HepG2 (cell line): ENCODE measurements around the gene MYO1G.

Source experiments
- ATAD3A ChIP-seq: sonication (generic); formaldehyde crosslinking; IDR thresholded peaks from 2 replicates; pipeline ENCODE4 v1.4.0; 2020; ENCODE audit warnings: missing genetic modification reagents
- CTCF ChIP-seq: sonication (generic); formaldehyde crosslinking; IDR thresholded peaks from 2 replicates; pipeline ENCODE4 v1.5.0; 2020; ENCODE audit warnings: mild to moderate bottlenecking, missing genetic modification reagents, moderate library complexity
- ETS1 ChIP-seq: sonication (generic); formaldehyde crosslinking; IDR thresholded peaks from 2 replicates; pipeline ENCODE4 v1.4.0; 2020; ENCODE audit warnings: missing genetic modification reagents
- FOXP1 ChIP-seq, 2 experiments: fragments of 450-650 bp in 1 of 2; IDR thresholded peaks; 2 replicates each; pipeline ENCODE4 v1.6.1; 2017 to 2018; ENCODE audit warnings: antibody characterized with exemption in 1 of 2
- KDM5A ChIP-seq: fragments of 200-600 bp; sonication (generic); IDR thresholded peaks from 2 replicates; pipeline ENCODE4 v1.7.0; 2018; ENCODE audit warnings: antibody characterized with exemption, mild to moderate bottlenecking, low read length, borderline replicate concordance
- LRRFIP1 ChIP-seq: sonication (generic); formaldehyde crosslinking; conservative IDR thresholded peaks from 2 replicates; pipeline ENCODE4 v1.4.0; 2020; ENCODE audit warnings: missing genetic modification reagents
- POGZ ChIP-seq: sonication (generic); formaldehyde crosslinking; IDR thresholded peaks from 2 replicates; pipeline ENCODE4 v1.4.0; 2020; ENCODE audit warnings: mild to moderate bottlenecking, missing genetic modification reagents
- RBM22 ChIP-seq: fragments of 200-400 bp; formaldehyde crosslinking; optimal IDR thresholded peaks from 2 replicates; pipeline ENCODE3; 2017; ENCODE audit warnings: mild to moderate bottlenecking, low read length, moderate library complexity
- SMAD1 ChIP-seq: sonication (generic); formaldehyde crosslinking; IDR thresholded peaks from 2 replicates; pipeline ENCODE4 v1.4.0; 2020; ENCODE audit warnings: missing genetic modification reagents, low read depth, mild to moderate bottlenecking, borderline replicate concordance
- ZFX ChIP-seq: sonication (generic); formaldehyde crosslinking; IDR thresholded peaks from 2 replicates; pipeline ENCODE4 v1.4.0; 2020; ENCODE audit warnings: mild to moderate bottlenecking, low read depth, missing genetic modification reagents, moderate library complexity
- ZNF253 ChIP-seq: sonication (generic); formaldehyde crosslinking; IDR thresholded peaks from 2 replicates; pipeline ENCODE4 v1.8.0; 2022; ENCODE audit warnings: mild to moderate bottlenecking, missing genetic modification reagents, borderline replicate concordance
- ZNF580 ChIP-seq: IDR thresholded peaks from 2 replicates; pipeline ENCODE4 v1.6.1; 2016; ENCODE audit warnings: low read depth, borderline replicate concordance
- ZNF784 ChIP-seq: sonication (generic); formaldehyde crosslinking; IDR thresholded peaks from 2 replicates; pipeline ENCODE4 v1.5.1; 2020; ENCODE audit warnings: missing genetic modification reagents, mild to moderate bottlenecking, borderline replicate concordance

- no peak for TF ChIP-seq POGZ
- no peak for TF ChIP-seq KDM5A
- TF ChIP-seq SMAD1 (CRISPR knock-in tag): no peak
- TF ChIP-seq ZNF784 (CRISPR knock-in tag): no peak
- TF ChIP-seq ATAD3A (CRISPR knock-in tag): no peak
- no peak for TF ChIP-seq ETS1 (CRISPR knock-in tag)
- no peak for TF ChIP-seq ZNF253 (CRISPR knock-in tag)
- TF ChIP-seq ZNF580: no peak
- TF ChIP-seq CTCF (CRISPR knock-in tag): no peak
- no peak for TF ChIP-seq RBM22
- no peak for TF ChIP-seq FOXP1 (IDR thresholded peaks at IDR 0.05)
- TF ChIP-seq FOXP1 (CRISPR knock-in tag; IDR thresholded peaks at IDR 0.05): no peak
- TF ChIP-seq ZFX (CRISPR knock-in tag): no peak
- no peak for TF ChIP-seq LRRFIP1 (CRISPR knock-in tag)
These were observed 42.1 kb upstream of the MYO1G start for GRCh38 chr7:45020915-45021314.
